Astrocyte (in vitro differentiated cells and primary cell): ENCODE data around the gene DLGAP4.

Source experiments
- CTCF ChIP-seq: IDR thresholded peaks from 2 replicates; pipeline ENCODE4 v1.5.1; 2011; ENCODE audit warnings: low read depth, mild to moderate bottlenecking, inconsistent platforms, low read length, moderate library complexity; ENCODE audit not compliant: insufficient read depth
- EZH2 ChIP-seq: IDR thresholded peaks from 2 replicates; pipeline ENCODE4 v1.6.1; 2012; ENCODE audit warnings: mild to moderate bottlenecking, low read length, inconsistent platforms; ENCODE audit not compliant: insufficient read depth

- TF ChIP-seq CTCF = no peak
- no peak for TF ChIP-seq EZH2
These were observed 266.6 kb downstream of the DLGAP4 start for GRCh38 chr20:36572701-36573102.
